ENCODE results near the gene ITGA1. TPM values are rescaled to one million over a fixed set of nuclear protein-coding genes. Genes with fewer than 3 reads are reported as not detected.

ITGA1 gene
- total RNA-seq, 6 experiments from 2014 or later, result 66.5 to 116 (median 82.1) TPM

DNA sequence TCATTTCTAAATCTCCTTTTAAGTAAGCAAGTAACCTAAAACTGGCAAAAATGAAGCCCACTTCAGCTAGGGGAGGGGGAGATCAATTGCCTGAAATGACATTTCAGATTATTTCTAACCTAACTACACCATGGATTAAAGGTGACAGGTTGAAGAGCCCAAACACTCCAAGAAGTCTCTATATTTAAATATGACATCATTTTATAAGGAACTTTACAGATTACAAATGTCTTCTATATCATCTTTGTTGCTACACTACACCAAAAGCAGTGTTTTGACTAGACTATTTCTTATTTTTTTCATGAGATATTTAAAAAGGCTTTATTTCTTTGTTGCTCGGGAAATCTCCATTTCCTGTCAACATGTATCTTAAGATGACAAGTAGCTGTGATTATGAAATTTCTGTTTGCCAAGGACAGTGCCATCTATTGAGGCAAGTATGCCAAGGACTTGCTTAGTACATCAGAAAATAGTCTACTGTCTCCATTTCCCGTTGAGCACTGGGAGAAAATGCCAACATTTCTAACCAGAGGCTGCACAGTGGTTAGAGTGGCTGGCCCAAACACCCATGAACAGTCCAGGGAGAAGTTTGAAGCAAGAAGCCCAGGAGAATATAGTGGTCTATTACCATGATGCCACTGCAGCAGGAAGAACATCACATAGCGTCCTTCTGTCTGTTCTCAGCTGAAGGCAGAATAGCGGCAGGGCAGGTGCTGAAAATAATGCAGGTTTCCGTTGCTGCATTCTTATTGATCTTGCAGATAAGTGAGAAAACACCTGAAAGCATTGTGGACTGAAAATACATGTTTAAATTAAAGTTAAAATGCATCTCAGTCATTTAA lies 108.1 kb downstream of the ITGA1 start:
- intact Hi-C loops (cut with DNase I), result loop anchor here in 1 of 2 donors (10.0 kb wide), 1 partner anchor 111 kb away; the partner anchor contains the start of genes ITGA1 and PELO

GRCh38 chr5:52896534-52897237 lies 109.0 kb downstream of the ITGA1 start:
- no peak overlapping the region for H3K4me3 ChIP-seq

More for the DNA sequence above, 108.1 kb downstream of the ITGA1 start:
- Histone ChIP-seq H3K4me1 (peaks cover 0 to 32% (median 5%) of the 10 kb centered on the region in 4 donors), H3K9me3 (no peaks in the 10 kb centered on the region), H3K27me3 (no peaks in the 10 kb centered on the region), H3K27ac (no peak overlapping the region), H3K4me3 (no peak overlapping the region), H3K36me3 (peaks cover 0 to 12% (median under 1%) of the 10 kb centered on the region in 4 donors)
- ATAC-seq, result no peak
- TF ChIP-seq POLR2A (IDR thresholded peaks at IDR 0.05), result no peak
- TF ChIP-seq CTCF (IDR thresholded peaks at IDR 0.05), result no peak
- no peak for DNase-seq
- 67% methylated on average over 5 of the region's 5 CpGs for WGBS (ENCODE audit: insufficient coverage, low coverage, low lambda C conversion rate, missing lambda C conversion rate)

DNA sequence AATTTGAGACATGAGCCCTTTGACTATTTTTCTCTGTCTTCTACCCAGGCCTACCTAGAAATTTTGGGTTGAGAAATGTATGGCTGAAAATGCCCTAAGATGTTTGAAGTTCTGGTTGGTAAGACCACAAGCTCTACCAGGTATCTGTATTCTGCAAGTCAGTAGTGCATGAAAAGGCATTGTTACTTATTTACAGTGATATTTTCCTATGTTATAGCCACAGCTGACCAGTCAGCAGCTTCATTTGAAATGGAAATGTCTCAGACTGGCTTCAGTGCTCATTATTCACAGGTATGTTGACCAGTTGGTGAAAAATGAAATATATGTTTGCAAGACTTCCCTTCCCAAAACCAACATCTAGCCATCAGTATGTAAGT lies 109.5 kb downstream of the ITGA1 start:
- ATAC-seq (no peak), DNase-seq (no peak)
- H3K27me3 ChIP-seq, result no peaks in the 10 kb centered on the region
- TF ChIP-seq POLR2A (IDR thresholded peaks at IDR 0.05) (no peak), CTCF (IDR thresholded peaks at IDR 0.05) (no peak)
- H3K4me1 ChIP-seq, result peaks cover 0 to 27% (median 5%) of the 10 kb centered on the region in 4 donors
- H3K9me3 ChIP-seq, result no peaks in the 10 kb centered on the region
- H3K36me3 ChIP-seq, result peaks cover 0 to 17% (median 3%) of the 10 kb centered on the region in 4 donors
- no peak overlapping the region for H3K27ac ChIP-seq
- intact Hi-C loops (cut with DNase I), result loop anchor here in 1 of 2 donors (10.0 kb wide), 1 partner anchor 112 kb away; the partner anchor contains the start of genes ITGA1 and PELO
- H3K4me3 ChIP-seq, result no peak overlapping the region

More at GRCh38 chr5:52896534-52897237, 109.0 kb downstream of the ITGA1 start:
- Histone ChIP-seq H3K9me3 (no peaks in the 10 kb centered on the region), H3K27me3 (no peaks in the 10 kb centered on the region), H3K36me3 (peaks cover 0 to 17% (median 3%) of the 10 kb centered on the region in 4 donors), H3K27ac (no peak overlapping the region), H3K4me1 (peaks cover 0 to 31% (median 5%) of the 10 kb centered on the region in 4 donors)
- ATAC-seq, result no peak
- WGBS (ENCODE audit: insufficient coverage, low coverage, low lambda C conversion rate, missing lambda C conversion rate), result 26% methylated on average over 1 of the region's 2 CpGs
- intact Hi-C loops (cut with DNase I), result loop anchor here in 1 of 2 donors (10.0 kb wide), 1 partner anchor 112 kb away; the partner anchor contains the start of genes ITGA1 and PELO
- no peak for DNase-seq
- no peak for TF ChIP-seq POLR2A (IDR thresholded peaks at IDR 0.05)
- TF ChIP-seq CTCF (IDR thresholded peaks at IDR 0.05), result no peak

DNA sequence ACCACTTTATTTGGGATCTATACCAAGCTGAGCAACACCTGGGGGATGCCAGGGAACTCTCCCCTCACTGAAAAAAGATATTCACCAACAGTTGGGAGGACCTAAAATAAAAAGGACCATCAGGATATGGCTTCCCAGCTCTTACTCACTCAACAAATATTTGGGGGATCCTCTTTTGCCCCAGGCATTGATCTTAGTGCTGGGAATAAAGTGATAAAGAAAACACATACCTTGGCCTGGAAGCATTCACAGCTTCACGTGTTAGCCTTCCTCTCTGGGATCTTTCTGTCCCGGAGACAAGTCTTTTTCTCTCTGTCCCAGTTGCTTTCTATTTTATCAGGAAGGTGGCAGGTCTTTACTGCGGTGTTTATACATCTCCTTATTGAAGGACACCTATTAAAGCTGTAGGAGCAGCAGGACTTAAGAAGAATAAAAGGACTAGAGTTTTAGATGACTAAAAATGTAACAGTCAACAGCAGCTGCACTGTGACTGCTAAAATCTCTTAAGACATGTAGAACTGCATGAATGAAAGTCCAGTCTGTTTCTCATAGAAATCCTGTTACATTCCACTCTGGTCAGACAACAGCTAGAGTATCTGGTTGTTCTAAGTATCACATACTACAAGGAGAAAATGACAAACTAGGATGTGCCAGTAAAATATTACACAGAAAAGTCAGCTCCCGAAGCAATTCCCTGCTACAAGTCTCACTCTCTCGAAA lies 111.4 kb downstream of the ITGA1 start:
- Histone ChIP-seq H3K4me1 (peaks cover 0 to 9% (median 0%) of the 10 kb centered on the region in 4 donors), H3K27ac (no peak overlapping the region)
- intact Hi-C loops (cut with DNase I), result loop anchor here in 1 of 2 donors (10.0 kb wide), 1 partner anchor 114 kb away; the partner anchor contains the start of genes ITGA1 and PELO

More for the DNA sequence above, 111.4 kb downstream of the ITGA1 start:
- peaks cover 0 to 17% (median 3%) of the 10 kb centered on the region in 4 donors for H3K36me3 ChIP-seq
- H3K4me3 ChIP-seq, result no peak overlapping the region
- no peaks in the 10 kb centered on the region for H3K27me3 ChIP-seq
- TF ChIP-seq CTCF (IDR thresholded peaks at IDR 0.05), result no peak
- no peak for DNase-seq
- ATAC-seq, result peak in 1 of 4 donors; percentile 34
- 77% methylated on average over 4 of the region's 5 CpGs for WGBS (ENCODE audit: insufficient coverage, low coverage, low lambda C conversion rate, missing lambda C conversion rate)
- H3K9me3 ChIP-seq, result no peaks in the 10 kb centered on the region
